NOMO-1 treated with DMSO at 0.1 percent for 48 hours (cell line): ENCODE measurements around the gene NIPAL3.

Experiments
- DNase-seq: peaks from one replicate; lab custom pipeline; 2025; ENCODE audit not compliant: unreplicated experiment; lab: John Stamatoyannopoulos, UW

The NIPAL3 gene

DNA sequence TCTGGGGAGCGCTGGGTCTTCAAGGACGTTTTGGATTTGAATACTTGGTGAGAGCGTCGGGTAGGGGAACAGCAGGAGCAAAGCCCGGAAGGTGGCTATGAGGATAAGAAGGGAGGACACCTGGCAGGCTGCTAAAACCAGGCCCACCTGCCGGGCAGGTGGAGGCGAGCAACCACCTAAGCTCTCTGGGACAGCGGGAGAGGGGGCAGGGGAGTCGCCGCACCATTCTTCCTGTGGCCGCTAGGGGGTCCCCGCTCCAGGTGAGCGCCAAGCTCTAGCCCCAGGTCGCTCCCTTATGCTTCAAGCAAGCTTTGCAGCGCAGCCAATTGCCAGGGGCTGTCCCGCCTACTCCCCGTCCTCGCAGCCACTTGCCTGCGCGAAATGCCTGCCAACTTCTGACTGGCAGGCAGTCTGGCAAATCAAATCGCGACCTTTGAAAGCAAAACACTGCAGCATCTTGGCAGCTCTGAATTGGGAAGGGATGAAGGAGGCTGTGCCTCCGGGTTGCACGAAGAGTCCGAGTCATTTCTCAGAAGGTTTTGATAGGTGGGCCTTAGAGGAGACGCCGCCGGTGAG is at the start of gene NIPAL3:
Gene NIPAL3, plus strand, starts transcription at position 469 of the 576 bp plus-strand sequence. CDS start 3,746 bp downstream, outside the sequence.
- peak; percentile 98 for DNase-seq

GRCh38 chr1:24366707-24367106 is 48.9 kb upstream of the NIPAL3 start:
- no peak for DNase-seq

- DNase-seq, result no peak
Measured at GRCh38 chr1:24369199-24369598, 46.4 kb upstream of the NIPAL3 start.

- DNase-seq, result no peak
Measured at GRCh38 chr1:24369801-24370200, 45.8 kb upstream of the NIPAL3 start.

DNA sequence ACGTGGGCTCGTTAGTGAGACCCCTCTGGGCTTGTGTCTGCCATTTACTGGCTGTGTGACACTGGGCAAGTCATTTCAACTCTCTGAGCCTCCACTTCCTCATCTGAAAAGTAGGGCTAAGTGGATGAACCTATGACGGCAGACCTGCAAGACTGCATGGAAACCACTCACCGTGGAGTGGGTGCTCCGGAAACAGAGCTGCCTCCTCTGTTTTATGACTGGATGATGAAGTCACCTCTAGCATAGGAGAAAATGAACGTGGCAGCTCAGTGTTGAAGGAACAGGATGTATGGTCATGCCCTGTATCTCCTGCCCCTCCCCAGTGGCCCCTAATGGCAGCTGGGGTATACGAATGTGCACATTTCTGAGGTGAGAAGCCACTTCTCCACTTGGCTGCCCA is 42.6 kb upstream of the NIPAL3 start:
- no peak for DNase-seq

DNA sequence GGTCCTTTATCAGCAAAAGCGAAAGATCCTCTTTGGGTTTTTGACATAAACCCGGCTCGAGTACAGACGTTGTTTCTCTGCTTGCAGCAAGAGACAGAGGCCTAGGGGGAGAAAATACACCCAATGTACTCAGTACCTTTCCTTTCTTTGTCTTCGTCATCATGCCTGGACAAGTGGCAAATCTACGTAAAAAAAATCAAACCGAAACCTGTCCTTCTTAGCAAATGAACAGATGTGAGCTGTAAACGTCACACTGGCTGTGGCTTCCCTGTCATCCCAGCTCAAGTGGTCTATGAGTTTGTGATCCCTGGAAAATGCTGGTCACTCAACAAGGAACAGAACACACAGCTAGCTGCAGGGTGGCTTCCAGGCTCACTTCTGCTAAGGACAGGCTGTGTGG is 41.9 kb upstream of the NIPAL3 start:
- DNase-seq, result no peak

- DNase-seq, result no peak
Measured at GRCh38 chr1:24374891-24375786, 40.5 kb upstream of the NIPAL3 start.

- no peak for DNase-seq
Measured at GRCh38 chr1:24379733-24380315, 35.8 kb upstream of the NIPAL3 start.

DNA sequence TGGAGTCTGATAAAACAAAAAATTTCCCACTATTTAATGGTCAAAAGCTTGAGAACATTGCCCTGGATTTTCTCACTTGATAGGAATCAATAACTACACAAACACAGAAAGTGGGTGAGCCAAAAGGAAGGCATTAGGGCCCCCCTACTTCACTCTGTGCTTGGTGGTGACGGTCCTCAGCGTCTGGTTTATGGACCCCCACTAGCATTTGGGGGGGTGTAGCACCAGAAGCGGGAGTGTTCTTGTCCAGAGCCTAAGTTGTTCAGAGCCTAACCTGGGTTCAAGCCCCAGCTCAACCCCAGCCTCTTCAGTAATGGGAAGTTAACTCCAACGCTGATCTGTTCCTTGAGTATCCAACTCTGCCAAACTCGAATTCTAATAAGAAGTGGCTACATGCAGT is 35.1 kb upstream of the NIPAL3 start:
- no peak for DNase-seq

- DNase-seq, result no peak
Measured at GRCh38 chr1:24381256-24381655, 34.3 kb upstream of the NIPAL3 start.

GRCh38 chr1:24382165-24382577 is 33.4 kb upstream of the NIPAL3 start:
- DNase-seq, result no peak

DNA sequence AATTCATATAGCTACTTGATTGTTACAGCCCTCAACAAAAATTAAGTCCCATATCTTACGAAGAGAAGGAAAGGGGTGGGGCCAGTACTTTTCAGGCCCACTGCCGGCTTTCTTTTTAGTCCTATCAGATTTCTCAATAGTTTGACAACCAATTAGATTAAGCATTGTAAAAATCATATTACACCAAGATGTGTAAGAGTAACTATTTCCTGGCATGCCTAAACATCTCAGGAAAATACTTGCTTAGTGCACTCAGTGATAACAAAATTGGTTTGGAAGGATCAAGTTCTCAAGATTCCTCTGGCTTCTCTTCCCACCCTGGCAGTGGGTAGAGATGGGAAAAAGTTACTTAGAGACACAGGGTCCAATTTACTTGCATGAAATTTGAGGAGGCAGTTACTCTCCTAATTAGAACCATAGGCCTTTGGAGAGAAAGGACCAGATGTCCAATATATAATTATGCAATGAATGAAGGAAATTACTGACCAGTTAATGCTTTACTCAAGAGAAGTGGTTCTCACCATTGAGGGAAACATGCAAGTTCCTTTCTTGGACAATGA is 32.1 kb upstream of the NIPAL3 start:
- no peak for DNase-seq

GRCh38 chr1:24384251-24385090 is 31.1 kb upstream of the NIPAL3 start:
- peak; percentile 71 for DNase-seq

GRCh38 chr1:24385160-24385940 is 30.3 kb upstream of the NIPAL3 start:
- no peak for DNase-seq

GRCh38 chr1:24386241-24386640 is 29.4 kb upstream of the NIPAL3 start:
- no peak for DNase-seq

DNA sequence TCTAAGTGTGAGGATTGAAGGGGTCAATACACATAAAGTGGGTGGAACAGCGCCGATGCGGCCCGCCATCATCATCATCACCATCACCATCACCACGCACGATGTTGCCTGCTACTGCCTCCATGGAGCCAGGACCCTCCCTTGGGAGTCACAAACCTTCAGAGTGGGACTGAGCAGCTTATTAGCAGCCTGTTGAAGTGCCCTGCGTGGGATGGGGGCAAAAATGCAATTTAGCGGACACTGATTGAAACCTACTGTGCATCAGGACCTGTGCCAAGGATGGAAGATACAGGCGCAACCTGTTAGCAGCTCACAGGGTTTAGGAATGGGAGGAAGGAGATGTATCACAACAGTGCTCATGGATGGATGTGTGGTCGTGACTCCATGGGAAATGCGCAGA is 28.7 kb upstream of the NIPAL3 start:
- DNase-seq, result no peak

GRCh38 chr1:24387636-24388175 is 27.9 kb upstream of the NIPAL3 start:
- DNase-seq, result no peak

DNA sequence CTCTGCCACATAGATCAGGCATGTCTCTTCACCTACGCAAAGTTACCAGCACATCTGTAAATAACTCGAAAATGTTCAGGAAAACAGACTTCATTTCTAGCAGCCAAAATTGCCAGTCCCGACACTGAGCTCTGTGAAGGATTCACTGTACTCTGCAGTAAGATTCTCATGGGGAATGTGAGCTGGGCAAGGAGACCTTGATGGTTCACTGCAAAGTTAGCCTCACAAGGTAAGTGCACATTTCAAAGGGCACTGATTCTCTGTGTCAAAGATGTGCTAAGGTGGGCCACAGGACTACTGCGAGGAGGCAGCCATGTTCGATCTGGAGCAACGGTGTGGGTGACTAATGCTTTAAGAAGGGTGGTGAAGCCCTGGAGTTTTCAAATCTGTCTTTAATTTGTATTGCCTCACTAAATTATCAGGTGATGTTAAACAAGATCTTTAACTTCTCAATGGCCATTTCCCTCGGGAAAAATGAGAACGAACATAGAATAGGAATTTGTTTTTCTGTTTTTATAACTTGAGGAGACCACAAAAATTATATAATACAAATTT is 27.2 kb upstream of the NIPAL3 start:
- no peak for DNase-seq

DNA sequence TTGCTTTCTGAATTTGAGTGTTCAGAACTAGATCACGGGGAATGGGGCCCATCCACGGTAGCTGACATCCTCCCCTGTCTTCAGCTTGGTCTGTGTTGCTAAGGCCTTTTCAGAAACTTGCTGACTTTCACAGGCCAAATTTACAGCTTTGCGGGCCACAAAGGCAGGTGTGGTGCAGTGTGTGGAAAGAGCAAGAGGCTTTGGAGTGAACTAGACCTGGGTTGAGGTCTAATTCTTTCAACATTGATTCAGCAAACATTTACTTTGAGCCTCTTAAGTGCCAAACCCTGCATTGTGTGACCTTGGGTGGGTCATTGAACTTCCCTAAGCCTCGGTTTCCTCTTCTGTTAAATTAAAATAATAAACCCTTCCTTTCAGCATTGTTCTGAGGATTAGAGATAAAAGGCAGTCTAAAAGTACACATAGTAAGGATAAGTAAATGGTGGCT is 26.3 kb upstream of the NIPAL3 start:
- no peak for DNase-seq
